Mesodermal cell (in vitro differentiated cells): Measurements from ENCODE around the gene SRC.

Source experiments
- H3K27ac ChIP-seq: 2 replicates; pipeline ENCODE4 v1.7.0; 2013; ENCODE audit warnings: mild to moderate bottlenecking, low read depth, low read length, moderate library complexity; ENCODE audit not compliant: severe bottlenecking
- H3K36me3 ChIP-seq: 2 replicates; pipeline ENCODE4 v1.7.1; 2013; ENCODE audit warnings: mild to moderate bottlenecking, low read length, moderate library complexity; ENCODE audit not compliant: control insufficient read depth, insufficient read depth
- H3K4me1 ChIP-seq: one replicate; pipeline ENCODE4 v1.7.1; 2013; ENCODE audit warnings: mild to moderate bottlenecking, low read length; ENCODE audit not compliant: insufficient read depth, control insufficient read depth, poor library complexity, severe bottlenecking
- H3K4me3 ChIP-seq: 2 replicates; pipeline ENCODE4 v1.7.0; 2013; ENCODE audit warnings: low read length, control low read depth, mild to moderate bottlenecking; ENCODE audit not compliant: insufficient read depth, poor library complexity, severe bottlenecking; ENCODE audit errors: extremely low read depth
- H3K9me3 ChIP-seq: 2 replicates; pipeline ENCODE4 v1.7.1; 2013; ENCODE audit warnings: mild to moderate bottlenecking, low read length, moderate library complexity; ENCODE audit not compliant: control insufficient read depth
- WGBS, 2 experiments: methylation state at CpG; one replicate each; pipeline ENCODE4 v1.1.5; 2013; ENCODE audit warnings: missing lambda C conversion rate in 2 of 2; ENCODE audit not compliant: insufficient coverage in 2 of 2; 5-methylcytosine and 5-hydroxymethylcytosine counted together

Gene SRC

DNA sequence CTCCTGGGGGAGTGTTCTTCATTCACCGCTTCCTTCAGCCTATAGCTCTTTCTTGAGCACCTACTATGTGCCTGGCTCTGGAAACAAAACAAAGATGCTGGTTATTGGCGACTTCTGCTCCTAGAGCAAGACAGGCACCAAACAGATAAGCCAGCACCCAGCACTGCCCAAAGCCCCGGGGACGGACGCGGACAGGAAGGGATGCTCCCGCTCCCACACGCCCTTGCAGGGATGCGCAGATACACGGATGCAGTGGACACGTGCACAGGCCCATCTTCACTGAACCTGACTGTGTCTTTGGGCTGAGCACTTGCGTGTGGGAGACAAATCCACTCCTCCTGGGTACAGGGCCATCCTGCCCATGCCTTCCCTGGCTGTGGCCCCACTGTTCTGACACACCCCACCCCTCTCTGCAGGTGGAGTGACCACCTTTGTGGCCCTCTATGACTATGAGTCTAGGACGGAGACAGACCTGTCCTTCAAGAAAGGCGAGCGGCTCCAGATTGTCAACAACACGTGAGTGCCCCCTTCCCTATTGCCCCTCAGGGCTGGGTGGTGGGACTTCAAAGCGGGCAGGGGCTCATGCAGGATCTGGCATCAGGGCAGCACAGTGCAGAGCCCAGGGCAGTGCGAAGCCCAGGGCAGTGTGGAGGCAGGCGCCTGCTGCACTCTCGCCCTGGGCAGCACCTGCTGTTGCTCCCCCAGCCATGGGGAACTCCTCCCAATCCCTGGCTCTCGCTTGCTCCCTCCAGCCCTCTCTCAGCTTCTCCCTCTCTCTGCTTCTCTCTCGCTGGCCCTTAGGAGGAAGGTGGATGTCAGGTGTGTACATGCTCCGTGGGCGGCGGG, 39.9 kb downstream of the SRC start:
- 95 to 99% methylated on average over 20 to 23 of the region's 25 CpGs for WGBS, 2 experiments
- peaks cover 80% of the 10 kb centered on the region for H3K36me3 ChIP-seq

GRCh38 chr20:37386505-37387251, 40.7 kb downstream of the SRC start:
- Histone ChIP-seq H3K27ac (no peak overlapping the region), H3K36me3 (peaks cover 75% of the 10 kb centered on the region), H3K9me3 (no peaks in the 10 kb centered on the region), H3K4me3 (no peak overlapping the region), H3K4me1 (no peaks in the 10 kb centered on the region)
- WGBS, 2 experiments: 95 to 97% methylated on average over 14 to 19 of the region's 20 CpGs

More for the DNA sequence above, 39.9 kb downstream of the SRC start:
- H3K4me3 ChIP-seq: no peak overlapping the region
- no peaks in the 10 kb centered on the region for H3K9me3 ChIP-seq
- H3K27ac ChIP-seq: no peak overlapping the region
- no peaks in the 10 kb centered on the region for H3K4me1 ChIP-seq

DNA sequence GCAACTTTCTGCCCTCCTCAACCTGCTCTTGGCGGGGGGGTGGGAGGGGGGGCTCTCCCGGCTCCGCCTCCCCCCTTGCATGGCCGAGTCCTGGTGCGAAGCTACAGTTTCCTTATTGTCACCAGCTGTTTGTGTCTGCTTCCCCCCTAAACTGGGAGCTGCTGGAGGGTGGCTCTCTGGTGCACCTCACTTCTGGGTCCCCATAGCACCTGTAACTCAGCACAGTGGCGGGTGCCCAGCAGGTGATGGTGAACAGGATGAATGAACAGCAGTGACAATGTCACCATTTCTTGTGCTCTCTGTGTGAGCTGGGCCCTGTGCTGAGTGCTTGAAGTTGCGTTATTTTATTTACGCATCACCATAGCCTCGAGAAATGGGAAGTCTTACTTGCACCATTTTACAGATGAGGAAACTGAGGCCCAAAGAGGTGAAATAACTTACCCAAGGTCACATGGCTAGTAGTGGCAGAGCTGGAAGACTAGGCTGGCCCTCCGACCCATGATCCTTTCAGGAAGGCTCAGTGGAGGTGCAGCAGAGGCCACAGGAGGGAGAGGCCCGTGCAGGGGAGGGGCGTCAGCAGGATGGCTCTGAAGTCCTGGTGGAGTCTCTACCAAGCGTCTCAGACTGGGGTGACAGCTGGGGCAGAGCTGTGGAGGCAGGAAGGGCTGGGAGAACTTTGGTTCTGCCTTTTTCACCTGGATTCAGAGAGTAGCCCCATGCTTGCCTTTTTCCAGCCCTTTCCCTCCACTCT, 41.8 kb downstream of the SRC start:
- no peaks in the 10 kb centered on the region for H3K9me3 ChIP-seq
- no peak overlapping the region for H3K4me3 ChIP-seq
- peaks cover 76% of the 10 kb centered on the region for H3K36me3 ChIP-seq
- no peak overlapping the region for H3K27ac ChIP-seq
- H3K4me1 ChIP-seq: peaks cover 1% of the 10 kb centered on the region
- WGBS, 2 experiments: 94 to 96% methylated on average over 9 to 11 of the region's 13 CpGs

GRCh38 chr20:37388831-37389230, 42.9 kb downstream of the SRC start:
- H3K36me3 ChIP-seq: peaks cover 78% of the 10 kb centered on the region
- H3K9me3 ChIP-seq: no peaks in the 10 kb centered on the region
- no peak overlapping the region for H3K27ac ChIP-seq
- peaks cover 12% of the 10 kb centered on the region for H3K4me1 ChIP-seq
- H3K4me3 ChIP-seq: no peak overlapping the region
- 90 to 100% methylated on average over 5 to 6 of the region's 9 CpGs for WGBS, 2 experiments

GRCh38 chr20:37389241-37389747, 43.4 kb downstream of the SRC start:
- Histone ChIP-seq H3K27ac (no peak overlapping the region), H3K4me3 (no peak overlapping the region), H3K4me1 (peaks cover 16% of the 10 kb centered on the region), H3K9me3 (no peaks in the 10 kb centered on the region), H3K36me3 (peaks cover 81% of the 10 kb centered on the region)
- WGBS, 2 experiments: 98 to 99% methylated on average over 11 to 12 of the region's 12 CpGs

DNA sequence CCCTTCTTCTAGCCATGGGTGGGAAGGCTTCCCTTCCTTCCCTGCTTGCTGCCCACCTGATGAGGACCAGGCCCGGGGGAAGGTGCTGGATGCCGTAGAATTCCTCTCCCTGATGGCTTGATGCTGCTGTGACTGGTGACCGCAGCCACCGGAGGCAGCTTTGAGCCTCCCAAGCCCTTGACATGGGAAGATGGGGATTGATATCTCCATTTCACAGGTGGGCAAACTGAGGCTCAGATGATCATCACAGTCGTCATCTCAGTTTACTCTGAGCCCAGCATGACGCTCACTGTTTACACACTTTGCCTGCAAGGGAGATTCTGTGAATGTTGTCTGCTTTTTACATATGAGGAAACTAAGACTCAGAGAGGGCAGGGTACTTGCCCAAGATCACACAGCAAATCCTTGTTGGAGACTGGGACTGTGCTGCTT, 43.9 kb downstream of the SRC start:
- Histone ChIP-seq H3K4me3 (no peak overlapping the region), H3K9me3 (no peaks in the 10 kb centered on the region), H3K27ac (no peak overlapping the region), H3K4me1 (peaks cover 21% of the 10 kb centered on the region), H3K36me3 (peaks cover 77% of the 10 kb centered on the region)
- WGBS, 2 experiments: 96 to 98% methylated on average over 6 of the region's 6 CpGs

DNA sequence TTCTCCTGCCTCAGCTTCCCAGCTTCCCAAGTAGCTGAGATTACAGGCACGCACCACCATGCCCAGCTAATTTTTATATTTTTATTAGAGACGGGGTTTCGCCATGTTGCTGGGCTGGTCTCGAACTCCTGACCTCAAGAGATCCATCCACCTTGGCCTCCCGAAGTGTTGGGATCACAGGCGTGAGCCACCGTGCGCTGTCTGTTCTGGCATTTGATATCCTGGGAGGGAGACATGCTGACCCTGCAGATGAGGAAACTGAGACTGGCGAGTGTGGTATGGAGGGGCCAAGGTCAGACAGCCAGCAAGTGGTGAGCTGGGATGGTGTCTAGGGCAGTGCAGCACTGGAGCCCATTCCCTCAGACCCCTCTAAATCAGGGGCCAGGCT, 44.6 kb downstream of the SRC start:
- no peak overlapping the region for H3K4me3 ChIP-seq
- peaks cover 71% of the 10 kb centered on the region for H3K36me3 ChIP-seq
- H3K4me1 ChIP-seq: peaks cover 28% of the 10 kb centered on the region
- WGBS, 2 experiments: 97% methylated on average over 7 to 8 of the region's 9 CpGs
- no peaks in the 10 kb centered on the region for H3K9me3 ChIP-seq
- no peak overlapping the region for H3K27ac ChIP-seq

DNA sequence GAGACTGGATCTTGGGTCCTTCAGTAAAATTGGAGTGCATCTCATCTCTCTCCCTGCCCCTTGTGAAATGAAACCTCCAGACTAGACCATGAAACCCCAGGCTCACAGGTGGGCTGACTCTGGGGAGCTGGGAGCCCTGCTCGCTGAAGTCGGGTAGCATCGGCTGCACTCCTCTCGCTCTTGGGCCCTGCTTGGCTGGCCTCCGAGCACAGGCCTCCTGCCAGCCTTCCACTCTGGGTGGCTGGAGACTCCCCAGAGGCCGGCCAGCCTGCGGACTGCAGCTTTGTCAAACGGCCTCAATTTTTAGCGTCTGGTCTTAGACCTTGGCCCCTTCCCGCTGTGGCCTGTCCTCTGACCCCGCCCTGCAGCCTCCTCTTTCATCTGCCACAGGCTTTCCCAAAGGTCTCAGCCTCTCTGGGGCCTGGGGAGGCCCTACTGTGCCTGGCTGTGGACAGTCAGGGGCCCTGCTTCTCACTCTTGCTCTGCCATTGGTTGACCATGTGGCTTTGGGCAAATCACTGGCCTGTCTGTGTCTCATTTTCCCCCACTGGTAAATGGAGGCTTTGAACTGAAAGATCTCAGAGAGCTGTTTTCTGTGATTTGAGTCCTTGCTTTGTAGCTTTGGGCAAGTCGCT, 45.1 kb downstream of the SRC start:
- 97 to 99% methylated on average over 11 to 12 of the region's 12 CpGs for WGBS, 2 experiments
- Histone ChIP-seq H3K4me3 (no peak overlapping the region), H3K4me1 (peaks cover 33% of the 10 kb centered on the region), H3K36me3 (peaks cover 66% of the 10 kb centered on the region), H3K9me3 (no peaks in the 10 kb centered on the region), H3K27ac (peak overlapping the region; percentile 47)

- WGBS, 2 experiments: 95 to 96% methylated on average over 7 to 13 of the region's 16 CpGs
- Histone ChIP-seq H3K27ac (peak overlapping the region; percentile 37), H3K4me1 (peaks cover 47% of the 10 kb centered on the region)
These were observed 46.7 kb downstream of the SRC start for GRCh38 chr20:37392441-37393195.

More at GRCh38 chr20:37392441-37393195, 46.7 kb downstream of the SRC start:
- Histone ChIP-seq H3K36me3 (peaks cover 62% of the 10 kb centered on the region), H3K4me3 (no peak overlapping the region), H3K9me3 (no peaks in the 10 kb centered on the region)
